Thyroid gland (tissue), 4 donors: ENCODE data around the gene FAM177A1. TPM values are rescaled to one million over a fixed set of nuclear protein-coding genes. Genes with fewer than 3 reads are reported as not detected.

Experiments
- DNase-seq, 2 donors: peaks; one replicate each; pipeline ENCODE4 v3.0.0-alpha.2; 2019
- H3K27ac ChIP-seq, 3 donors: fragments of 200-600 bp; sonication (generic); 1 replicate in 2 of 3; 2 replicates in 1 of 3; pipeline ENCODE4 v1.5.1; 2016 to 2019; ENCODE audit warnings: mild to moderate bottlenecking in 1 of 3, moderate library complexity in 1 of 3
- H3K27me3 ChIP-seq: fragments of 200-600 bp; sonication (generic); one replicate; pipeline ENCODE4 v1.5.1; 2019
- H3K36me3 ChIP-seq, 2 donors: fragments of 200-600 bp; sonication (generic); one replicate each; pipeline ENCODE4 v1.5.1; 2016 to 2019
- H3K4me1 ChIP-seq, 2 donors: fragments of 200-600 bp; sonication (generic); one replicate each; pipeline ENCODE4 v1.5.1; 2017 to 2019
- H3K4me3 ChIP-seq, 3 donors: fragments of 200-600 bp; sonication (generic); replicated peaks in 1 of 3; 1 replicate in 2 of 3; 2 replicates in 1 of 3; pipeline ENCODE4 v1.5.1; 2016; ENCODE audit warnings: mild to moderate bottlenecking in 1 of 3
- H3K9me3 ChIP-seq: fragments of 200-600 bp; sonication (generic); one replicate; pipeline ENCODE4 v1.5.1; 2017
- CTCF ChIP-seq, 6 experiments: fragments of 200-600 bp in 3 of 6; fragments of 450-650 bp in 3 of 6; sonication (generic) in 3 of 6; IDR thresholded peaks; one replicate each; pipeline ENCODE4 v1.5.1; 2016 to 2019; ENCODE audit warnings: antibody characterized with exemption in 6 of 6, mild to moderate bottlenecking in 2 of 6, inconsistent platforms in 1 of 6, moderate library complexity in 1 of 6
- POLR2A ChIP-seq, 2 donors: fragments of 450-650 bp; IDR thresholded peaks; one replicate each; pipeline ENCODE4 v1.6.1; 2017; ENCODE audit warnings: antibody characterized with exemption in 2 of 2, mild to moderate bottlenecking in 2 of 2, moderate library complexity in 1 of 2
- WGBS, 2 donors: methylation state at CpG; one replicate each; pipeline ENCODE4 v1.1.5; 2017; 5-methylcytosine and 5-hydroxymethylcytosine counted together
- intact Hi-C: fragments of 100-400 bp; cut with DNase I; formaldehyde crosslinking; loops from one replicate; pipeline ENCODE4 v1.15.1; 2023
- total RNA-seq, 4 donors: library from RNA; depleted of rRNA; stranded (reverse); fragments of >200 nt; gene quantifications; one replicate each; pipeline ENCODE4 v1.2.3, GENCODE V29; 2016

FAM177A1 gene
- total RNA-seq, 4 donors from 2014 or later, result 36.2 to 55.6 (median 47.2) TPM

GRCh38 chr14:35112641-35113040 is 66.6 kb downstream of the FAM177A1 start:
- intact Hi-C loops, result no loop called here
- DNase-seq, result no peak
- TF ChIP-seq POLR2A (IDR thresholded peaks at IDR 0.05) (no peak), CTCF (IDR thresholded peaks at IDR 0.05) (no peak)
- H3K9me3 ChIP-seq, result no peaks in the 10 kb centered on the region
- H3K27ac ChIP-seq, result no peak overlapping the region
- 88 to 98% methylated on average over 2 of the region's 2 CpGs for whole genome bisulfite sequencing, 2 donors
- no peaks in the 10 kb centered on the region for H3K27me3 ChIP-seq
- no peaks in the 10 kb centered on the region for H3K4me1 ChIP-seq
- H3K4me3 ChIP-seq, result no peak overlapping the region
- peaks cover 24 to 26% of the 10 kb centered on the region in 2 donors for H3K36me3 ChIP-seq

- H3K4me3 ChIP-seq, result no peak overlapping the region
- H3K36me3 ChIP-seq, result peaks cover 24 to 26% of the 10 kb centered on the region in 2 donors
- WGBS, 2 donors, result 96% methylated on average over 4 of the region's 4 CpGs
- H3K27ac ChIP-seq, result no peak overlapping the region
- DNase-seq, result no peak
- H3K27me3 ChIP-seq, result no peaks in the 10 kb centered on the region
- H3K9me3 ChIP-seq, result no peaks in the 10 kb centered on the region
- no peaks in the 10 kb centered on the region for H3K4me1 ChIP-seq
- intact Hi-C loops, result no loop called here
- TF ChIP-seq CTCF (IDR thresholded peaks at IDR 0.05), result no peak
- no peak for TF ChIP-seq POLR2A (IDR thresholded peaks at IDR 0.05)
Observed at GRCh38 chr14:35113308-35113950, 67.4 kb downstream of the FAM177A1 start.

- Histone ChIP-seq H3K27ac (no peak overlapping the region), H3K27me3 (no peaks in the 10 kb centered on the region), H3K9me3 (no peaks in the 10 kb centered on the region), H3K4me1 (no peaks in the 10 kb centered on the region), H3K4me3 (no peak overlapping the region), H3K36me3 (peaks cover 23 to 24% of the 10 kb centered on the region in 2 donors)
- intact Hi-C loops, result no loop called here
- no peak for DNase-seq
- TF ChIP-seq CTCF (IDR thresholded peaks at IDR 0.05), result no peak
- no peak for TF ChIP-seq POLR2A (IDR thresholded peaks at IDR 0.05)
- 91 to 95% methylated on average over 2 of the region's 2 CpGs for WGBS, 2 donors
Observed at GRCh38 chr14:35114036-35114435, 68.0 kb downstream of the FAM177A1 start.

GRCh38 chr14:35116242-35116641 is 70.2 kb downstream of the FAM177A1 start:
- no peaks in the 10 kb centered on the region for H3K9me3 ChIP-seq
- WGBS, 2 donors, result 97 to 99% methylated on average over 4 of the region's 4 CpGs
- no peak overlapping the region for H3K4me3 ChIP-seq
- no peak for TF ChIP-seq CTCF (IDR thresholded peaks at IDR 0.05)
- no peak for TF ChIP-seq POLR2A (IDR thresholded peaks at IDR 0.05)
- peaks cover 7 to 9% of the 10 kb centered on the region in 2 donors for H3K36me3 ChIP-seq
- intact Hi-C loops, result no loop called here
- no peak for DNase-seq
- H3K4me1 ChIP-seq, result peaks cover 0 to 9% of the 10 kb centered on the region in 2 donors
- no peaks in the 10 kb centered on the region for H3K27me3 ChIP-seq
- H3K27ac ChIP-seq, result no peak overlapping the region

- no peak overlapping the region for H3K27ac ChIP-seq
- no peaks in the 10 kb centered on the region for H3K9me3 ChIP-seq
- no peak overlapping the region for H3K4me3 ChIP-seq
- intact Hi-C loops, result no loop called here
- H3K4me1 ChIP-seq, result peaks cover 0 to 9% of the 10 kb centered on the region in 2 donors
- WGBS, 2 donors, result 94 to 96% methylated on average over 2 of the region's 2 CpGs
- peaks cover under 1 to 3% of the 10 kb centered on the region in 2 donors for H3K36me3 ChIP-seq
- DNase-seq, result no peak
- TF ChIP-seq CTCF (IDR thresholded peaks at IDR 0.05) (no peak), POLR2A (IDR thresholded peaks at IDR 0.05) (no peak)
- no peaks in the 10 kb centered on the region for H3K27me3 ChIP-seq
Observed at GRCh38 chr14:35117112-35117511, 71.0 kb downstream of the FAM177A1 start.
